Activated T-helper 17 cell treated with anti-CD3 and anti-CD28 coated beads, Interleukin-2, amount 50 U/mL, for 72 hours (primary cell): ENCODE data around the gene RPL27A. TPM values are rescaled to one million over a fixed set of nuclear protein-coding genes. Genes with fewer than 3 reads are reported as not detected.

ENCODE experiments used
- ATAC-seq: fragments of 150-1000 bp; cut with Tn5 transposase; replicated peaks from 2 replicates; pipeline ENCODE4 v1.10.0; 2021; ENCODE audit warnings: mild to moderate bottlenecking, moderate library complexity
- H3K27ac Mint-ChIP-seq: one replicate; pipeline ENCODE4 v1.8.0; 2022; ENCODE audit warnings: mixed read lengths
- H3K27me3 Mint-ChIP-seq: one replicate; pipeline ENCODE4 v1.8.0; 2022; ENCODE audit warnings: mixed read lengths
- H3K36me3 Mint-ChIP-seq: one replicate; pipeline ENCODE4 v1.8.0; 2022; ENCODE audit warnings: low read depth, mild to moderate bottlenecking, mixed read lengths
- H3K4me1 Mint-ChIP-seq: one replicate; pipeline ENCODE4 v1.8.0; 2022; ENCODE audit warnings: mixed read lengths
- H3K4me3 Mint-ChIP-seq: one replicate; pipeline ENCODE4 v1.8.0; 2022; ENCODE audit warnings: mild to moderate bottlenecking, mixed read lengths
- H3K9me3 Mint-ChIP-seq: one replicate; pipeline ENCODE4 v1.8.0; 2022; ENCODE audit warnings: mixed read lengths
- total RNA-seq, 2 donors: library from RNA; stranded (reverse); gene quantifications; one replicate each; pipeline ENCODE4 v1.2.3, GENCODE V29; 2022

The RPL27A gene
- total RNA-seq, 2 donors from 2014 or later: 1,241 to 1,415 TPM

- H3K27me3 Mint-ChIP-seq: peaks cover 3% of the 10 kb centered on the region
- H3K4me1 Mint-ChIP-seq: peaks cover 6% of the 10 kb centered on the region
- H3K9me3 Mint-ChIP-seq: no peaks in the 10 kb centered on the region
- no peak for ATAC-seq
- H3K27ac Mint-ChIP-seq: no peak overlapping the region
- no peaks in the 10 kb centered on the region for H3K36me3 Mint-ChIP-seq
- no peak overlapping the region for H3K4me3 Mint-ChIP-seq
These were observed 35.5 kb downstream of the RPL27A start for GRCh38 chr11:8717876-8718753.

- H3K27me3 Mint-ChIP-seq: peaks cover 3% of the 10 kb centered on the region
- ATAC-seq: no peak
- no peak overlapping the region for H3K27ac Mint-ChIP-seq
- no peak overlapping the region for H3K4me3 Mint-ChIP-seq
- H3K9me3 Mint-ChIP-seq: no peaks in the 10 kb centered on the region
- peaks cover 6% of the 10 kb centered on the region for H3K4me1 Mint-ChIP-seq
- H3K36me3 Mint-ChIP-seq: no peaks in the 10 kb centered on the region
These were observed 36.6 kb downstream of the RPL27A start for GRCh38 chr11:8719211-8719649.

GRCh38 chr11:8719721-8720120 lies 37.1 kb downstream of the RPL27A start:
- Mint-ChIP-seq H3K27me3 (peaks cover 3% of the 10 kb centered on the region), H3K4me1 (peaks cover 6% of the 10 kb centered on the region), H3K27ac (no peak overlapping the region), H3K36me3 (no peaks in the 10 kb centered on the region), H3K9me3 (no peaks in the 10 kb centered on the region), H3K4me3 (no peak overlapping the region)
- no peak for ATAC-seq

GRCh38 chr11:8720352-8720751 lies 37.8 kb downstream of the RPL27A start:
- Mint-ChIP-seq H3K27ac (no peak overlapping the region), H3K9me3 (no peaks in the 10 kb centered on the region), H3K27me3 (peaks cover 3% of the 10 kb centered on the region)

GRCh38 chr11:8720868-8721608 lies 38.4 kb downstream of the RPL27A start:
- H3K27me3 Mint-ChIP-seq: peaks cover 3% of the 10 kb centered on the region
- H3K27ac Mint-ChIP-seq: no peak overlapping the region

More at GRCh38 chr11:8720352-8720751, 37.8 kb downstream of the RPL27A start:
- peaks cover 6% of the 10 kb centered on the region for H3K4me1 Mint-ChIP-seq
- no peak for ATAC-seq
- no peaks in the 10 kb centered on the region for H3K36me3 Mint-ChIP-seq
- H3K4me3 Mint-ChIP-seq: no peak overlapping the region

GRCh38 chr11:8721609-8722500 lies 39.3 kb downstream of the RPL27A start:
- Mint-ChIP-seq H3K4me1 (peaks cover 6% of the 10 kb centered on the region), H3K36me3 (no peaks in the 10 kb centered on the region), H3K9me3 (no peaks in the 10 kb centered on the region), H3K27me3 (peaks cover 3% of the 10 kb centered on the region), H3K27ac (no peak overlapping the region), H3K4me3 (no peak overlapping the region)
- no peak for ATAC-seq

More at GRCh38 chr11:8720868-8721608, 38.4 kb downstream of the RPL27A start:
- H3K9me3 Mint-ChIP-seq: no peaks in the 10 kb centered on the region
- H3K36me3 Mint-ChIP-seq: no peaks in the 10 kb centered on the region
- no peak for ATAC-seq
- no peak overlapping the region for H3K4me3 Mint-ChIP-seq
- peaks cover 6% of the 10 kb centered on the region for H3K4me1 Mint-ChIP-seq

- peaks cover 3% of the 10 kb centered on the region for H3K27me3 Mint-ChIP-seq
- no peaks in the 10 kb centered on the region for H3K9me3 Mint-ChIP-seq
- H3K4me1 Mint-ChIP-seq: no peaks in the 10 kb centered on the region
- H3K36me3 Mint-ChIP-seq: no peaks in the 10 kb centered on the region
- no peak overlapping the region for H3K4me3 Mint-ChIP-seq
- no peak overlapping the region for H3K27ac Mint-ChIP-seq
- no peak for ATAC-seq
These were observed 40.2 kb downstream of the RPL27A start for GRCh38 chr11:8722809-8723208.

- H3K36me3 Mint-ChIP-seq: no peaks in the 10 kb centered on the region
- no peak for ATAC-seq
- peaks cover 6% of the 10 kb centered on the region for H3K27me3 Mint-ChIP-seq
- no peak overlapping the region for H3K27ac Mint-ChIP-seq
- no peak overlapping the region for H3K4me3 Mint-ChIP-seq
- H3K9me3 Mint-ChIP-seq: no peaks in the 10 kb centered on the region
- no peaks in the 10 kb centered on the region for H3K4me1 Mint-ChIP-seq
These were observed 41.1 kb downstream of the RPL27A start for GRCh38 chr11:8723711-8724110.

- Mint-ChIP-seq H3K27ac (no peak overlapping the region), H3K4me1 (no peaks in the 10 kb centered on the region), H3K36me3 (no peaks in the 10 kb centered on the region), H3K27me3 (peaks cover 6% of the 10 kb centered on the region), H3K4me3 (no peak overlapping the region), H3K9me3 (no peaks in the 10 kb centered on the region)
- no peak for ATAC-seq
These were observed 42.1 kb downstream of the RPL27A start for GRCh38 chr11:8724682-8725081.

GRCh38 chr11:8726395-8726794 lies 43.8 kb downstream of the RPL27A start:
- H3K4me1 Mint-ChIP-seq: no peaks in the 10 kb centered on the region
- no peak for ATAC-seq
- H3K27me3 Mint-ChIP-seq: peaks cover 6% of the 10 kb centered on the region
- H3K36me3 Mint-ChIP-seq: no peaks in the 10 kb centered on the region
- no peaks in the 10 kb centered on the region for H3K9me3 Mint-ChIP-seq
- H3K4me3 Mint-ChIP-seq: no peak overlapping the region
- H3K27ac Mint-ChIP-seq: no peak overlapping the region

- no peak overlapping the region for H3K27ac Mint-ChIP-seq
- no peaks in the 10 kb centered on the region for H3K9me3 Mint-ChIP-seq
- H3K4me3 Mint-ChIP-seq: no peak overlapping the region
- H3K36me3 Mint-ChIP-seq: no peaks in the 10 kb centered on the region
- ATAC-seq: no peak
- peaks cover 3% of the 10 kb centered on the region for H3K27me3 Mint-ChIP-seq
- H3K4me1 Mint-ChIP-seq: no peaks in the 10 kb centered on the region
These were observed 46.0 kb downstream of the RPL27A start for GRCh38 chr11:8728563-8728962.

- Mint-ChIP-seq H3K36me3 (no peaks in the 10 kb centered on the region), H3K9me3 (no peaks in the 10 kb centered on the region), H3K27ac (no peak overlapping the region), H3K4me3 (no peak overlapping the region), H3K4me1 (no peaks in the 10 kb centered on the region), H3K27me3 (peaks cover 3% of the 10 kb centered on the region)
- no peak for ATAC-seq
These were observed 46.5 kb downstream of the RPL27A start for GRCh38 chr11:8729067-8729466.

- Mint-ChIP-seq H3K36me3 (no peaks in the 10 kb centered on the region), H3K27me3 (peaks cover 3% of the 10 kb centered on the region), H3K27ac (no peak overlapping the region), H3K9me3 (no peaks in the 10 kb centered on the region), H3K4me3 (no peak overlapping the region), H3K4me1 (no peaks in the 10 kb centered on the region)
- no peak for ATAC-seq
These were observed 47.5 kb downstream of the RPL27A start for GRCh38 chr11:8729837-8730696.
